Astrocyte (in vitro differentiated cells and primary cell): ENCODE data around the gene COG5. TPM values are rescaled to one million over a fixed set of nuclear protein-coding genes. Genes with fewer than 3 reads are reported as not detected.

ENCODE experiments used
- DNase-seq: peaks from one replicate; pipeline ENCODE4 v3.0.0-alpha.2; 2010; ENCODE audit warnings: low read depth
- FAIRE-seq: peaks from 2 replicates; lab custom pipeline; 2011; peaks lifted over from hg19 to GRCh38; lab: Jason Lieb, UNC
- H2AFZ ChIP-seq: 2 replicates; pipeline ENCODE4 v1.6.0; 2012; ENCODE audit warnings: low read depth, low read length, inconsistent platforms
- H3K27ac ChIP-seq: 2 replicates; pipeline ENCODE4 v1.5.1; 2011; ENCODE audit warnings: low read depth, low read length, inconsistent platforms
- H3K27me3 ChIP-seq: 2 replicates; pipeline ENCODE4 v1.6.0; 2011; ENCODE audit warnings: low read length, inconsistent platforms; ENCODE audit not compliant: insufficient read depth
- H3K36me3 ChIP-seq: 2 replicates; pipeline ENCODE4 v1.5.1; 2011; ENCODE audit warnings: low read length, inconsistent platforms; ENCODE audit not compliant: insufficient read depth
- H3K4me1 ChIP-seq: 2 replicates; pipeline ENCODE4 v1.5.1; 2011; ENCODE audit warnings: low read length, inconsistent platforms; ENCODE audit not compliant: insufficient read depth
- H3K4me2 ChIP-seq: 2 replicates; pipeline ENCODE4 v1.6.0; 2012; ENCODE audit warnings: low read length, inconsistent platforms
- H3K4me3 ChIP-seq: 2 replicates; pipeline ENCODE4 v1.5.1; 2011; ENCODE audit warnings: low read depth, mild to moderate bottlenecking, low read length, inconsistent platforms; ENCODE audit not compliant: insufficient read depth
- H3K79me2 ChIP-seq: 2 replicates; pipeline ENCODE4 v1.6.0; 2012; ENCODE audit warnings: mild to moderate bottlenecking, low read length, inconsistent platforms; ENCODE audit not compliant: insufficient read depth
- H3K9ac ChIP-seq: 2 replicates; pipeline ENCODE4 v1.6.0; 2012; ENCODE audit warnings: mild to moderate bottlenecking, low read length, inconsistent platforms
- H3K9me3 ChIP-seq: 2 replicates; pipeline ENCODE4 v1.5.1; 2012; ENCODE audit warnings: low read depth, mild to moderate bottlenecking, low read length, inconsistent platforms; ENCODE audit not compliant: insufficient read depth
- H4K20me1 ChIP-seq: 2 replicates; pipeline ENCODE4 v1.6.0; 2012; ENCODE audit warnings: low read length, inconsistent platforms; ENCODE audit not compliant: insufficient read depth
- H3K27ac Mint-ChIP-seq: one replicate; pipeline ENCODE4 v1.8.0; 2021; ENCODE audit warnings: mild to moderate bottlenecking, mixed read lengths; ENCODE audit not compliant: unreplicated experiment
- H3K27me3 Mint-ChIP-seq: one replicate; pipeline ENCODE4 v1.8.0; 2021; ENCODE audit warnings: low read depth, mixed read lengths; ENCODE audit not compliant: unreplicated experiment
- H3K36me3 Mint-ChIP-seq: one replicate; pipeline ENCODE4 v1.8.0; 2021; ENCODE audit warnings: low read depth, mixed read lengths; ENCODE audit not compliant: unreplicated experiment
- H3K4me1 Mint-ChIP-seq: one replicate; pipeline ENCODE4 v1.8.0; 2021; ENCODE audit warnings: low read depth, mixed read lengths; ENCODE audit not compliant: unreplicated experiment
- H3K4me3 Mint-ChIP-seq: one replicate; pipeline ENCODE4 v1.8.0; 2021; ENCODE audit warnings: mild to moderate bottlenecking, moderate library complexity, mixed read lengths; ENCODE audit not compliant: unreplicated experiment
- H3K9me3 Mint-ChIP-seq: one replicate; pipeline ENCODE4 v1.8.0; 2021; ENCODE audit warnings: mild to moderate bottlenecking, mixed read lengths; ENCODE audit not compliant: unreplicated experiment
- CTCF ChIP-seq: IDR thresholded peaks from 2 replicates; pipeline ENCODE4 v1.5.1; 2011; ENCODE audit warnings: low read depth, mild to moderate bottlenecking, inconsistent platforms, low read length, moderate library complexity; ENCODE audit not compliant: insufficient read depth
- EZH2 ChIP-seq: IDR thresholded peaks from 2 replicates; pipeline ENCODE4 v1.6.1; 2012; ENCODE audit warnings: mild to moderate bottlenecking, low read length, inconsistent platforms; ENCODE audit not compliant: insufficient read depth
- total RNA-seq: library from RNA; stranded (reverse); gene quantifications from 2 replicates; pipeline ENCODE4 v1.2.1, GENCODE V29; 2021

COG5 gene
- total RNA-seq, 1 donor from 2014 or later: 57.1 TPM

GRCh38 chr7:107505362-107505761 is 58.4 kb downstream of the COG5 start:
- Mint-ChIP-seq H3K4me3 (no peak overlapping the region), H3K36me3 (peaks cover 11% of the 10 kb centered on the region), H3K27ac (no peak overlapping the region), H3K27me3 (no peaks in the 10 kb centered on the region), H3K4me1 (peaks cover 10% of the 10 kb centered on the region), H3K9me3 (peaks cover 8% of the 10 kb centered on the region)
- no peak overlapping the region for H2AFZ ChIP-seq
- H3K27ac ChIP-seq: no peak overlapping the region
- H3K4me3 ChIP-seq: no peak overlapping the region
- no peaks in the 10 kb centered on the region for H3K79me2 ChIP-seq
- no peaks in the 10 kb centered on the region for H3K9me3 ChIP-seq
- peaks cover 18% of the 10 kb centered on the region for H4K20me1 ChIP-seq
- H3K4me1 ChIP-seq: no peaks in the 10 kb centered on the region
- no peaks in the 10 kb centered on the region for H3K27me3 ChIP-seq
- TF ChIP-seq EZH2 (no peak), CTCF (no peak)
- FAIRE-seq: no peak
- DNase-seq: no peak
- H3K9ac ChIP-seq: no peak overlapping the region
- H3K36me3 ChIP-seq: no peaks in the 10 kb centered on the region
- no peak overlapping the region for H3K4me2 ChIP-seq

- H2AFZ ChIP-seq: no peak overlapping the region
- H3K4me1 Mint-ChIP-seq: peaks cover 14% of the 10 kb centered on the region
- TF ChIP-seq CTCF: no peak
- TF ChIP-seq EZH2: no peak
- FAIRE-seq (no peak), DNase-seq (no peak)
- no peak overlapping the region for H3K27ac ChIP-seq
- H3K27ac Mint-ChIP-seq: no peak overlapping the region
- peaks cover 5% of the 10 kb centered on the region for H3K9me3 Mint-ChIP-seq
- H3K4me1 ChIP-seq: no peaks in the 10 kb centered on the region
- peaks cover 18% of the 10 kb centered on the region for H4K20me1 ChIP-seq
- H3K4me3 ChIP-seq: no peak overlapping the region
- H3K27me3 ChIP-seq: no peaks in the 10 kb centered on the region
- H3K36me3 Mint-ChIP-seq: peaks cover 11% of the 10 kb centered on the region
- no peaks in the 10 kb centered on the region for H3K27me3 Mint-ChIP-seq
- H3K4me3 Mint-ChIP-seq: no peak overlapping the region
- H3K4me2 ChIP-seq: no peak overlapping the region
- peaks cover 3% of the 10 kb centered on the region for H3K79me2 ChIP-seq
- H3K9me3 ChIP-seq: no peaks in the 10 kb centered on the region
- no peak overlapping the region for H3K9ac ChIP-seq
- H3K36me3 ChIP-seq: no peaks in the 10 kb centered on the region
These were observed 60.0 kb downstream of the COG5 start for GRCh38 chr7:107503687-107504086.

- peaks cover 18% of the 10 kb centered on the region for H4K20me1 ChIP-seq
- Mint-ChIP-seq H3K4me1 (peaks cover 14% of the 10 kb centered on the region), H3K36me3 (peaks cover 10% of the 10 kb centered on the region), H3K27ac (no peak overlapping the region), H3K4me3 (no peak overlapping the region), H3K9me3 (peaks cover 2% of the 10 kb centered on the region), H3K27me3 (no peaks in the 10 kb centered on the region)
- DNase-seq: no peak
- H3K9me3 ChIP-seq: no peaks in the 10 kb centered on the region
- no peaks in the 10 kb centered on the region for H3K36me3 ChIP-seq
- no peak overlapping the region for H3K4me3 ChIP-seq
- FAIRE-seq: no peak
- H2AFZ ChIP-seq: no peak overlapping the region
- H3K27me3 ChIP-seq: no peaks in the 10 kb centered on the region
- no peak for TF ChIP-seq EZH2
- no peak for TF ChIP-seq CTCF
- peaks cover 10% of the 10 kb centered on the region for H3K79me2 ChIP-seq
- no peak overlapping the region for H3K27ac ChIP-seq
- no peaks in the 10 kb centered on the region for H3K4me1 ChIP-seq
- H3K4me2 ChIP-seq: no peak overlapping the region
- H3K9ac ChIP-seq: no peak overlapping the region
These were observed 60.9 kb downstream of the COG5 start for GRCh38 chr7:107502797-107503196.
